Fibroblast of skin of right quadriceps (primary cell): ENCODE results near the gene RCCD1.
"Not testable (repeated sequence)": the region's sequence is repeated elsewhere in the genome, so short reads cannot be mapped to it uniquely, and the experiment has no call there.

ENCODE experiments used
- DNase-seq: peaks from one replicate; pipeline ENCODE4 v3.0.0-alpha.2; 2013

Gene RCCD1, protein sequence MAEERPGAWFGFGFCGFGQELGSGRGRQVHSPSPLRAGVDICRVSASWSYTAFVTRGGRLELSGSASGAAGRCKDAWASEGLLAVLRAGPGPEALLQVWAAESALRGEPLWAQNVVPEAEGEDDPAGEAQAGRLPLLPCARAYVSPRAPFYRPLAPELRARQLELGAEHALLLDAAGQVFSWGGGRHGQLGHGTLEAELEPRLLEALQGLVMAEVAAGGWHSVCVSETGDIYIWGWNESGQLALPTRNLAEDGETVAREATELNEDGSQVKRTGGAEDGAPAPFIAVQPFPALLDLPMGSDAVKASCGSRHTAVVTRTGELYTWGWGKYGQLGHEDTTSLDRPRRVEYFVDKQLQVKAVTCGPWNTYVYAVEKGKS

DNA sequence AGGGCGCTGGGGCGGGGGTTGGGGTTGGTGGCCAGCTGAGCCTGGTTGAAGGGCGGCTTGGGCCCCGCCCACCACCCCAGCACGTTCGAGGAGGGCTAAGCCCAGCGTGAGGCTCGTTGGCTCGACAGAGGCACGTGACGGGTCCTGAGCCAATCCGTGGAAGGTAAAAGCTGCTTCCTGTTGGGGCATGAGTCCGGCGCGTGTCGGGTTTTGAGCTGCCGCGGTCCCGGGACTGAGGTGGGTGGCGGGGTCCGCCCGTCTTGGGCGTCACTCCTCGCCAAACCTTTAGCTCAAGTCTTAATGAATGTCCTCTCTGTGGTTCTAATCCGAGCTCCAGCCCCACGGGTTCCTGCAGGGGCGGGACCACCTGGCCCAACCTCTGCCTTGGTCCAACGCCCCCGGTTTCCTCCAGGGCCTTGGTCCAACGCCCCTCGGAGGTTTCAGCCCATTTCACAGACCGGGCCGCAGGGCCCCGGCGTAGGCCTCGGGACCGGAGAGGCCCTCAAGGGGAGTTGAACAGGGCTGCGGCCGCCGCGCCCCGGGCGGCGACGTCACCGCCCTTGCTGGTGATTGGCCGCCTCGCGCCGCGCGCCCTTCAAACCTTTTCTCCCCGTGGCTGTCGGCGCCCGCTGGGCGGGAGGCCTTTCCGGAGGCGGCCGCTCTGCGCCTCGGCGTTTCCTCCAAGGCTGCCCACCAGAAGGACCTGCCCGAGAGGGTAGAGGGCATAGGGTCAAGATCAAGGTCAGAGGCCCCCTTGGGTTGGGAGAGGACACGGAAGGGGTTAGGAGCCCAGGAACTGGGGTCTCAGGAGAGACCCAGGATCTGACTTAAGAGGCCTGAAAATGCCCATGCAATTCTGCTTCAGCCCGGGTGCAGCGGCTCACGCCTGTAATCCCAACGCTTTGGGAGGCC is at the start of gene RCCD1:
RCCD1 (plus strand) TSS at position 173 of the 912 bp plus-strand sequence. CDS start 1,851 bp downstream, outside the sequence.
- peak; percentile 94 for DNase-seq

DNA sequence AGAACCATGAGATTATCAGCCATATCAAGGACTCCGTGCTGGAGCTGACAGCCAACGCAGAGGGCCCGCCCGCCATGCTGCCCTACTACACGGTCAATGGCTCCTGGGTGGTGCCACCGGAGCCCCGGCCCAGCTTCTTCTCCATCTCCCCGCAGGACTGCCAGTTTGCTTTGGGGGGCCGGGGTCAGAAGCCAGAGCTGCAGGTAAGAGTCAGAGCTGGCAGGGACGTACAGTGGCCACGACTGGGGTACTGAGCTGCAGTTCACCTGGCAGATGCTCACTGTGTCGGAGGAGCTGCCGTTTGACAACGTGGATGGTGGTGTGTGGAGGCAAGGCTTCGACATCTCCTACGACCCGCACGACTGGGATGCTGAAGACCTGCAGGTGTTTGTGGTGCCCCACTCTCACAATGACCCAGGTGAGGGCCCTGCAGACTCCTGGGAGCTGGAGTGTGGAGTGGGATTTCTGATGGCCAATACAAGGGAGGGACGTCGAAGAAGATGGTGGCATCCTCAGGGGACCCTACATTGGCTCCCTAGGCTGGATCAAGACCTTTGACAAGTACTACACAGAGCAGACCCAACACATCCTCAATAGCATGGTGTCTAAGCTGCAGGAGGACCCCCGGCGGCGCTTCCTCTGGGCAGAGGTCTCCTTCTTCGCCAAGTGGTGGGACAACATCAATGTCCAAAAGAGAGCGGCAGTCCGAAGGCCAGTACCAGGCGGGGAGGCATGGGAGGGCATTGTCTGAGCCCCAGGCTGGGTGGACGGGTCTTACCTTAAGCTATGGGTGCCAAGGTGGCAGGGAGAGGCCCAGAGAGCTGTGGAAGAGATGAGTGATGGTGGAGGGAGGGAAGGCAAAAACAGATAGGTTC is 49.1 kb upstream of the RCCD1 start:
- no peak for DNase-seq

DNA sequence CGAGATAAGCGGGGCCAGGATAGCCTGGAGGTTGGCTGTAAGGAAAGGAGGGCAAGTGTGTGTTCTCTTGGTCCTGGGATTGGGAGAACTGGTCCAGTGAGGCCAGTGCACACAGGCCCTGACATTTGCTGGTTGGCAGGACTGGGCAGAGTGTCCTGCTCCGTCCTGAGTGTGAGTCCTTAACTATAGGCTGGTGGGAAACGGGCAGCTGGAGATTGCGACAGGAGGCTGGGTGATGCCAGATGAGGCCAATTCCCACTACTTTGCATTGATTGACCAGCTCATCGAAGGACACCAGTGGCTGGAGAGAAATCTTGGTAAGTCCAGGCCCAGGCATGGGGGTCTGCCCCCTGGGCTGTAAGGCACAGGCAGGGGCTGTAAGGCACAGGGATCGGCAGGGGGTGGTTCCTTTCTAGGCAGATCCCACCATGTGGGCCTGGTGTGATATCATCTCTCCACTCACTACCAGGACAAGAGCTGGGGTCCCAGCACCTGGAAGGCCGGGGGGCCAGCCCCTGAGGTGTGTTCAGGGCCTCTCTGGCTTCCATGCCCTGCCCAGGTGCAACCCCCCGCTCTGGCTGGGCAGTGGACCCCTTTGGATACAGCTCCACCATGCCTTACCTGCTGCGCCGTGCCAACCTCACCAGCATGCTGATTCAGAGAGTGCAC is 48.4 kb upstream of the RCCD1 start:
- DNase-seq = no peak

DNA sequence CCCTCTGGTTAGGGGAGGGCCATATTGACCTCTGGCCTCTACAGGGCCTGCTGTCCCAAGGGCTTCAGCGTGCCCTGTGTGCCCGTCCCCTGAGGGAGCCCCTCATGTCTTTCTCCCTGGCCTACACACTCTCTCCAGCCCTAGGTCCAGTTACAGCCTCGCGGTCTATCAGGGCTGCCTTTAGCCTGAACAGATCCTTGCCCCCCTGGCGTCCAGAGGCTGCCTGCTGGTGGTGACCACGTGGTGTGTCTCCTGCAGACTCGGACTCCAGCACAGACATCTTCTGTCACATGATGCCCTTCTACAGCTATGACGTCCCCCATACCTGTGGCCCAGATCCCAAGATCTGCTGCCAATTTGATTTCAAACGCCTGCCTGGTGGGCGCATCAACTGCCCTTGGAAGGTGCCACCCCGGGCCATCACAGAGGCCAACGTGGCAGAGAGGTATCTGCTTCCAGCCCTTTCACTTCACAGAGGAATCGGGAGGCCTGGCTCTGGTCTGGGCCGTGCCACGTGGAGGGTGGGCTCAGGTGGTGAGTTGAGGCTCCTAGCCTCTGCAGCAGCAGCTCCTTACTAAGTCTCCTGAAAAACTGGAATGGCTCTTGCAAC is 47.5 kb upstream of the RCCD1 start:
- DNase-seq = no peak

DNA sequence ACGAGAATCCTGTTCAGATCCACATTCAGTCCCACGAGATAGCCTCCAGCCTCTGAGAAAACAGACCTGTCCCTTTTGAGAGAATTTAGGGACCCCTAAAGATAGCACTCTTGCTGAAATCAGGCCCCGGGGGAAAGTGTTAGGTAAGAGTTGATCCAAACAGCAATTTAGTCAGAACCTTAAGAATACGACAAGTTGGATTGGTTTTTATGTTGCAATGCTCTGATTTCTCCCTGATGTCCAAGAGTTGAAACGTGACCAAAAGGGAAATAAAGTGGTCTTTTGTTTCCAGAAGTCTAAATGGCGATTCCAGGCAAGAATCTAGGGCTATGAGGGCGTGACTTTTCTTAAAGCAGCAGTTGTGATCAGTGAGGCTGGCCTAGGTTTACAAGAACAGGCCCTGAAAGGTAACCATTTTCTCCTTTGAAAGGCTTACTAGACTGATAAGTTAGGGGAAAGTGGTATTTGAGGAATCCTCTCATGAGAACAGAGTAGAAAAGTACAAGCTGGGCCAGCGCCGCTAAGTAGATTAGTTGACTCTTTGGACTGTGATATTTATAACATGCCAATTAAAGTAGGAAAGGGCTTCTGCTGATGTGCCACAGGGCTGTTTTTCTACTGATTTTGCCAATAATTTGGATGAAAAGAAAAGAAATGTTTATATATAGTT is 46.7 kb upstream of the RCCD1 start:
- no peak for DNase-seq

DNA sequence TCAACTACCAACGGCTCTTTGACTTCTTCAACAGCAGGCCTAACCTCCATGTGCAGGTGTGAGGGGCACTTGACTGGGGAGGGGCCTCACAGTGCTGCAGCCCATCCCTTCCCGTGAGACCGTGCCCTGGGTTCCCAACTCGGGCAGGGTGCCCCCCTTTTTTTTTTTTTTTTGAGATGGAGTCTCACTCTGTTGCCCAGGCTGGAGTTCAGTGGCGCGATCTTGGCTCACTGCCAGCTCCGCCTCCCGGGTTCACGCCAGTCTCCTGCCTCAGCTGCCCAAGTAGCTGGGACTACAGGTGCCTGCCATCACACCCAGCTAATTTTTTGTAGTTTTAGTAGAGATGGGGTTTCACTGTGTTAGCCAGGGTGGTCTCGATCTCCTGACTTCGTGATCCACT is 45.2 kb upstream of the RCCD1 start:
- not testable (repeated sequence) for DNase-seq

DNA sequence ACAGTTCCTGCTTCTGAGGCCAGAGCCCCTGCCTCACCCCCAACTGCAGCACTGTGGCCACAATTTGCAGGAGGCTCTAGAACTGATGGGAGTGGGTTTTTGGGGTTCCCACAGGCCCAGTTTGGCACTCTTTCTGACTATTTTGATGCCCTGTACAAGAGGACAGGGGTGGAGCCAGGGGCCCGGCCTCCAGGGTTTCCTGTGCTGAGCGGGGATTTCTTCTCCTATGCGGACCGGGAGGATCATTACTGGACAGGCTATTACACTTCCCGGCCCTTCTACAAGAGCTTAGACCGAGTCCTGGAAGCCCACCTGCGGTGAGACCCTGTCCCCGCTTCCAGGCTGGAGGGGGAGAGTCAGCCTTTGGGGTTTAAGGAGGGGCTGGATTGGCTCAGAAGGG is 44.7 kb upstream of the RCCD1 start:
- DNase-seq = no peak

DNA sequence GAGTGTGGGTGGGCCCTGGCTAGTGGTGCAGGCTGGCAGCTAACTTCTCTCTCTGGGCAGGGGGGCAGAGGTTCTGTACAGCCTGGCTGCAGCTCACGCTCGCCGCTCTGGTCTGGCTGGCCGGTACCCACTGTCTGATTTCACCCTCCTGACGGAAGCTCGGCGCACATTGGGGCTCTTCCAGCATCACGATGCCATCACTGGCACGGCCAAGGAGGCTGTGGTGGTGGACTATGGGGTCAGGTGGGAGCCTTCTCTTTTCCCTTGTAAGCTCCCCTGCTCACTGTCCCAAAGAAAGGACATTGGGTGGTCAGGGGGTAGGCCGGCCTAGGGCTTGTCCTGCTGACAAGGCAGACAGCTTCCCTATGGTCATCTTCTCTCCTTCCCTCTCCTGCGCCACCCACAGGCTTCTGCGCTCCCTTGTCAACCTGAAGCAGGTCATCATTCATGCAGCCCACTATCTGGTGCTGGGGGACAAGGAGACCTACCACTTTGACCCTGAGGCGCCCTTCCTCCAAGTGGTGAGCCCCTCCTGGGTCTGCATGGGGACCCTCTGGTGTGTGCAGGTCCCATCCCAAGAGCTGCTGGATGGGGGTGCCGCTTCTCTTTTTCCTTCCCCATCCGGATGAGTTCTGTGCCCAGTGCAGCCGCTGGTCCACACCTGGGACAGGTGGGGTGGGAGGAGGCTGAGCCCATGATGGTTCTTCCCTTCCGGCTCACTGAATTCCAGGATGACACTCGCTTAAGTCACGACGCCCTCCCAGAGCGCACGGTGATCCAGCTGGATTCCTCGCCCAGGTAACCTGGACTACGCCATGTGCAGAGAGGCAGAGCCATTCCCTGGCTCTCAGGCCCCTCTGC is 44.0 kb upstream of the RCCD1 start:
- no peak for DNase-seq

DNA sequence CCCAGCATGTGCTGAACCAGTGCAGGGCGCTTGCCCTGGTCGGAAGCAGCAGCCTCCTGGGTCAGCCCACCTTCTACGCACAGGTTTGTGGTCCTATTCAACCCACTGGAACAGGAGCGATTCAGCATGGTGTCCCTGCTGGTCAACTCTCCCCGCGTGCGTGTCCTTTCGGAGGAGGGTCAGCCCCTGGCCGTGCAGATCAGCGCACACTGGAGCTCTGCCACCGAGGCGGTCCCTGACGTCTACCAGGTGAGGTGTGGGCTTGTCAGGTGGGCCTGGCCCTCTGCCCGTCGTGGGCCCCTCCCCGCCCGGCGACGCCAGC is 43.4 kb upstream of the RCCD1 start:
- DNase-seq = no peak

DNA sequence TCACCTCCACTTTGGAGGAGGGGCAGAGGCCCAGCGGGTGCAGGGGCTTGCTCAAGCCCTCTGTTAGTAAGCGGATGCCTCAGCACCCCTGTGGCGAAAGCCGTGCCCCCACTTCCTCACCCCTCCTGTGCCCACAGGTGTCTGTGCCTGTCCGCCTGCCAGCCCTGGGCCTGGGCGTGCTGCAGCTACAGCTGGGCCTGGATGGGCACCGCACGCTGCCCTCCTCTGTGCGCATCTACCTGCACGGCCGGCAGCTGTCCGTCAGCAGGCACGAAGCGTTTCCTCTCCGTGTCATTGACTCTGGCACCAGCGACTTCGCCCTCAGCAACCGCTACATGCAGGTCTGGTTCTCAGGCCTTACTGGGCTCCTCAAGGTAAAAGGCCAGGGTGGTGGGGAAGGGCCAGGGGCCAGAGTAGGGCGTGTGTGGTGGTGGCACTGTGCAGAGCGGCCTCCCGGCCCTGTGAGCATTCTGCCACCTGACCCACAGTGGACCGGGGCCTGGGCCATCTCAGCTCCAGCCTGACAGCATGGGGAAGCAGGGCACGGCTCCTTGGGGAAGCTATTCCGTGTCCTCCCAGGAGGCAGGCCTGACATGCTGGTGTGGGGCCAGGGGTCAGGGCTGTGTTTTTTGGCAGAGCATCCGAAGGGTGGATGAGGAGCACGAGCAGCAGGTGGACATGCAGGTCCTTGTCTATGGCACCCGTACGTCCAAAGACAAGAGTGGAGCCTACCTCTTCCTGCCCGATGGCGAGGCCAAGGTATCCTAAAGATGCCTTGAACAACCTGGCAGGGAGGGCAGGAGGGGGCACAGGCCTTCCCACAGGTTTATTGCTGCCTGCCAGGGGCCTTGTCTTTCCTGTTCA is 42.5 kb upstream of the RCCD1 start:
- no peak for DNase-seq

DNA sequence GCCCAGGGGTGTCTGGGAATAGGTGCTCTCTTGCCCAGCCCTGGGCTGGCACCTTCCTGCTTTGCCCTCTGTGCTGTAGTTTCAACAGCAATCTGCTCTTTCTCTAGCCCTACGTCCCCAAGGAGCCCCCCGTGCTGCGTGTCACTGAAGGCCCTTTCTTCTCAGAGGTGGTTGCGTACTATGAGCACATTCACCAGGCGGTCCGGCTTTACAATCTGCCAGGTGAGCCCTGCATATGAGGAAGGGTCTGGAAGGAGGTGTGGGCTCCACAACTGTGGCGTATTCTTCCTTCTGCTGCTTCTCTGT is 42.0 kb upstream of the RCCD1 start:
- no peak for DNase-seq

DNA sequence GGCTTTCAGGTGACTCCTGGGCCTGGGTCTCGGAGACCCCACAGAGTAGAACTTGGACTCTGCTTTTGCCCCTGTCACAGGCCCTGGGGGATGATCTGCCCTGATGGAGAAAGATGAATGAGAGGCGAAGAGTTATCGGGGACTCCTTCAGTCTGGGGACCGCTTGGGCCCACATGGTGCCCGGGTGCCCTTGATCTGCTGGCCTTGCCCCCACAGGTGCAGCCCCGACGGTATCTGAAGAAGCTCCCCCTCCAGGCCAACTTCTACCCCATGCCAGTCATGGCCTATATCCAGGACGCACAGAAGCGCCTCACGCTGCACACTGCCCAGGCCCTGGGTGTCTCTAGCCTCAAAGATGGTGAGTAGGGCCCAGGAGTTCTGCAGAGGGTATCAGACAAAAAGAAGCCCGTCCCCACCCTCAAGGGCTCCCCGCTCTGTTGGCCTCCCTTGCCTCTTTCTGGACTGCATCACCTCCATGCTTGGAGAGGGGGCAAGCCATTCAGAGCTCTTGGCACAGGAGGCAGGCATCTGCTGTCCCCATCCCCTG is 41.2 kb upstream of the RCCD1 start:
- DNase-seq = no peak

DNA sequence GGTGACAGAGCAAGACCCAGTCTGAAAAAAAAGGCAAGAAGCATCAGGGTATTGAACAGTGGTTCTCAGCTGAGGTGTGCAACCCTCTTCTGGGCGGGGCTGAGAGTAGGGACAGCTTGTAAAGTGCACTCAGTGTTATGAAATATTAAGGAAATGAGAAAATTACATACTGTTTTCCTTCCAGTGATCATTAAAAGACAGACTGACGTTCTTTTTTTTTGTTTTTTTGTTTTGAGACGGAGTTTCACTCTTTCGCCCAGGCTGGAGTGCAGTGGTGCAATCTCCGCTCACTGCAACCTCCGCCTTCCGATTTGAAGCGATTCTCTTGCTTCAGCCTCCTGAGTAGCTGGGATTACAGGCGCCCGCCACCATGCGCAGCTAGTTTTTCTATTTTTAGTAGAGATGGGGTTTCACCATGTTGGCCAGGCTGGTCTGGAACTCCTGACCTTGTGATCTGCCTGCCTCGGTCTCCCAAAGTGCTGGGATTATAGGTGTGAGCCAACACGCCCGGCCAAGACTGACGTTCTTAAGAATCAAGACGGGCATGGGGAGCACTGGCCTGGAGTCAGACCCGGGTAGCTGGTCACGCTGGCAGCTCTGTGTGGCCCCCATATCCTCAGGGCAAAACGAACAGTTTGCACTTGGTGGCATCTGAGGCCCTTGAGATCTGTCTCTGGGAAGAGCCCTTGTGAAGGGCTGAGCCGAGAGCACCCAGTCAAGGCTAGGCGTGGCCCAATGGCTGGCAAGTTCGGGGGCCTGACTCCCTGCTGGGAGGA is 40.2 kb upstream of the RCCD1 start:
- no peak for DNase-seq

DNA sequence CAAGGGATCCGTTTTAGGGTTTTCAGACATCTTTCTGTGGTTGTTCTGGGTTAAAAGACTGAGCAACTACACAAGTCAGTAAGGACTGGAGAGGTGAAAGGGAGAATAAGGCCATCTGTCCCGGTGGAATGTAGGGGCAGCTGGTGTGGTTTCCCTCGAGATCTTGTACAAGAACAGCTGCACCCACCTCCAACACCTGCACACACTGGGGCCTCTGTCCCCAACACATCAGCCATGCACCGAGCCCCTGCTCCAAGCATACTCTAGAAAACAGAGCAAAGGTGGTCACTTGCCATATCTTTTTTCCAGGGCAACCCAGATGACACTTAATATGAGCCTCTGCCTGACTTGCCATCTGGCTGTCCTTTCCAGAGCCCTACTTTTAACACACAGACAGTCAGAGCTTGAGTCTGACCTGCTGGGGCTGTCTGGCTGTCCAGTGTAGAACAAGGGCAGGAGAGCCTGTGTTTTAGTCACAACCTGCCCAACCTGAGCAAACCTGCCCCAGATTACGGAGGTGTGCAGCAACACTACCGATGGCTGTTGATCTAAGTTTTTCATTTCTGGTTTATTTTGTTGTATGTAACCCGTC is 39.4 kb upstream of the RCCD1 start:
- DNase-seq = no peak

DNA sequence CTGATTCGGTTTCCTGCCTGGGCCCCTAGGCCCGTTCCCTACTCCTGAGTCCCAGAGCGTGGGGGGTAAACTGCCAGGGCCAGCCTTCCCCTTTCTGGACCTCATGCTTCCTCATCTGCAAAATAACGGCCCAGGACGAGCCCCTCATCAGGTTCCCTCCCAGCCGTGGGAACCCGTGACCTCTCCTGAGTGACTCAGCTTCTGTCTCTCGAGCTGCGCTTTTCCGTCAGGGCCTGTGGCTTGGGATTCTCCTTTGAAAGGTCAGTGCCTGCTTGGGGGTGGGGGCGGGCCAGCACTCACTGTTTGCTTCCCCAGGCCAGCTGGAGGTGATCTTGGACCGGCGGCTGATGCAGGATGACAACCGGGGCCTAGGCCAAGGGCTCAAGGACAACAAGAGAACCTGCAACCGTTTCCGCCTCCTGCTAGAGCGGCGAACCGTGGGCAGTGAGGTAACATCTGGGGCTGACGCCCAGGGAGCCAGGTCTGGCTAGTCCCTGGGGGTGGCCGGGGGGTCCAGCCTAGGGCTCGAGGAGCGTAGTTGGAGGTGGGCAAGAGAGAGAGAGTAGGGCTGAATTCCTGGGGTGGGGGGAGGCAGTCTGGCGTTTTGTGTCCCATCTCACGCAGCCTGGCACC is 38.8 kb upstream of the RCCD1 start:
- DNase-seq = no peak

DNA sequence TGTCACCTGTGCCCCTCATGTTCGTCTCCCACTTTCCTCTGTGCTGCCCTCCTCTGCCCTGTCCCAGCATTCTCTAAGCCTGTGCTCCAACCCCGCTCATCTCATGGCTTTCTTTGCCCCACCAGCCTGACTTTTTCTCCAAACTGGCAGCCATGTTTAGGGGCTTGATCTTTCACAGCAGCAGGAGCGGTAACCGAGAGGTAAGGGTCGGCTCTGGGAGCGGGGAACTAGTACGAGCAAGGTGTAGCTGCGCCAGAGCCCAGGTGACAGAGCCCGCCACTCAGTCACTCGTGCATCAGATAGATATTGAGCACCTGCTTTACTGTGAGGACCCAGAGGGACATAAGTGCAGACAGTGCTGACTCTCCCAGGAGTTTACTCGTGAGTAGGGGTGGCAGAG is 38.2 kb upstream of the RCCD1 start:
- no peak for DNase-seq

DNA sequence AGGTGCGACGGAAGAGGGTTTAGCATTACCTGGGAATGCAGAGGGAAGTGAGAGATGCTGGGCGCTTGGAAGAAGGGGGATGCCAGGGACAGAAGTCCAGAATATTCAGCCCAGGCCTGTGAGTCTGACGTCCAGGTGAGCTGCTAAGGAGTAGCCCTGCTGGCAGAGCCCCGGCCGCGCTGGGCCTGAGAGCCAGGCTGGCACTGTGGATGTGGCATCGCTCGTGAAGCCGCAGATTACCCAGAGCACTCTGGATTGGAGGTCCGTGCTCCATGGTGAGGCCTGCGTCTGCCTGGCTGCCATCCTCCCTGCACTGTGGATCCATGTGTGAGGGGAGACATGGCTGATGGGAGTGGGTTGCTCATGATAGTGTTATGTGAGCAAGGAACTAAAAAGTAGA is 37.1 kb upstream of the RCCD1 start:
- DNase-seq = no peak
